PC-3 (cell line): ENCODE measurements around the gene VWCE.

Source experiments
- CTCF ChIP-seq: fragments of 300-600 bp; sonication (generic); conservative IDR thresholded peaks from 2 replicates; pipeline ENCODE4 v1.5.1; 2017; ENCODE audit warnings: antibody characterized with exemption, low read depth, mild to moderate bottlenecking, low read length
- EZH2 ChIP-seq: fragments of 300-600 bp; sonication (generic); IDR thresholded peaks from one replicate; pipeline ENCODE4 v1.6.1; 2017; ENCODE audit warnings: antibody characterized with exemption, mild to moderate bottlenecking, low read length; ENCODE audit not compliant: unreplicated experiment

GRCh38 chr11:61280883-61281580, 14.1 kb downstream of the VWCE start:
- TF ChIP-seq CTCF (no peak), EZH2 (no peak)
